Activated naive CD4-positive, alpha-beta T cell treated with anti-CD3 and anti-CD28 coated beads, Interleukin-2, amount 10 ng/mL, durations not matched to agents 5 hours and 36 hours (primary cell): ENCODE data around the gene OGFOD3. TPM values are rescaled to one million over a fixed set of nuclear protein-coding genes. Genes with fewer than 3 reads are reported as not detected.

Experiments
- total RNA-seq, 2 experiments: library from RNA; stranded (reverse); gene quantifications; one replicate each; pipeline ENCODE4 v1.2.3, GENCODE V29; 2021

The OGFOD3 gene, protein sequence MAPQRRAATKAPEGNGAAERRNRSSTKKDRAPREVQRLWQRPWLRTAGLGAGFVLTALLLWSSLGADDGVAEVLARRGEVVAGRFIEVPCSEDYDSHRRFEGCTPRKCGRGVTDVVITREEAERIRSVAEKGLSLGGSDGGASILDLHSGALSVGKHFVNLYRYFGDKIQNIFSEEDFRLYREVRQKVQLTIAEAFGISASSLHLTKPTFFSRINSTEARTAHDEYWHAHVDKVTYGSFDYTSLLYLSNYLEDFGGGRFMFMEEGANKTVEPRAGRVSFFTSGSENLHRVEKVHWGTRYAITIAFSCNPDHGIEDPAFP
- 10 to 100 TPM; 24.5 to 25.6 TPM for total RNA-seq

DNA sequence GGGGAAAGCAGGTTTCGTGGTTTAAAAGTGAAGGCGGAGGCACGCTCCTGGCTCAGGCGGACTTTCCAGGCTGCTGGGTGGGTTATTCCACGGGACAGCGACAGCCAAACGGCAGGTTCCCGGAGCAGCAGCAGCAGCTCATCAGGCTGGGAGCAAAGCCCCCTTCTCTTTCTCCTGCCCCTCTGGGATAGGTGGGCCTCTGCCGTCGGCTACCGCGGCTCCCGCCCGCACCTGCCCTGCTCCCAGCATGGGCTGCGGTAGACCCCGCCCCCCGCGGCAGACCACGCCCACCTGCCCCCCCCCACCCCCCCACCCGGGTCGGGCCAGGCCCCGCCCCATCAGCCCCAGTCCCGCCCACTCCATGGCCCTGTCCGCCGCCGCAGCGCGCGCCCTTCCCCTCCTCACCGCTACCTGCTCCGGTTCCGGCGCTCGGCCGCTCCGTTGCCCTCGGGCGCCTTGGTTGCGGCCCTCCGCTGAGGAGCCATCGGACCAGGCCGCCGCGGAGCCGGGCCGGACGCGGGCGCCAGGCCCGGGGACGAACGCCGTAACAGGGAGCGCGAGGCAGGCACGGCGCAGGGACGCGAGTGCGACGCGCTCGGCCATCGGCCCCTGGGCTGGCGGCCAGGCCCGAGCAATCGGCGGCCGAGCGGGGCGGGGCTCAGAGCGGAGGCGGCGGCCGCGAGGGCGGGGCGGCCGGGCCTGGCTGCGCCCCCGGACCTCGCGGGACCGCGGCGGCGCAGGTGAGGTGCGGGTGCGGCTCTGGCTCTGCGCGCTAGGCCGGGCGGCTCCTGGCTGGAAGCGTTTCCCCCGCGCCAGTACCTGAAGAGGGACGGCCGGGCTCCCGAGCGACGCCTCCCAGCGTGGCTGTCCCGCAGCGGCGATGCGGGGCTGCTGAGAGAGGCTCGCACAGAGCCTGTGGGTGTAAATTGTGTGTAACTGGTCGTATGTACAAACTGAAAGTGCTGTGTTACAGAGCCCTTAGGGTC lies at the start of gene OGFOD3, which contains the start of gene HEXD:
TSS of gene OGFOD3 (minus strand) at position 586 of the 986 bp plus-strand sequence. CDS start at position 485, 101 bp downstream.
TSS of gene HEXD (plus strand) at position 347 of the 986 bp plus-strand sequence. CDS start 1,453 bp downstream, outside the sequence.

DNA sequence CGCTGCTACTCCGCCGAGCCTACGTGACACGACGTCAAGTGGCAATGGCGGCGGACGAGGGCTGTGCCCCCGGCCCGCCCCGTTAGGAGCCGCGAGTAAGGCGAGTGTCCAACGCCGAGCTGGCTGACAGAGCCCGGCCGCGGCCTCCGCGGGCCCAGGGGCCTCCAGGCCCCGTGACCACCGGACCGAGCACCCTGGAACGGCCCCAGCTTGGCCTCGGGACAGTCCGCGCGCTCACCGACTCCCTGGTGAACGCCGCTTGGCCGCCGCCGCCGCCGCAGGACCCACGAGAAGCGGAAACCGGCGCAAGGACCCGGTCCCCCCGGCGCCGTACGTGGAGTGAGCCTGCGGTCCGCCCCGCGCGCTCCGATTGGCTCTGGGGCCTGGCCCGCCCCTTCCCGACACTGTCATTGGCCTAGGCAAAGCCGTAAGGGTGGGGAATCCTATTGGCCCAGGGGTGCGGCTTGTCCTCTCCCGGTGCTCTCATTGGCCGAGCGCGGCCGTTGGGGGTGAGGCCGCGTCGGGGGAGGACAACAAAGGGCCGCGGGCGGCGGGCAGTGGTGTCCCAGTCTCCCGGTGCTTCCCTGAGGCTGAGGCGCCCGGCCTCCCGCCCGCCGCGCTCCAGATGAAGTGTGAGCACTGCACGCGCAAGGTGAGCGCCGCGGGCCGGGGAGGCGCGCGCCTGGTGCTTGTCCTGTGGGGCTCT lies 39.9 kb upstream of the OGFOD3 start, which contains the start of gene NARF:
TSS of gene NARF (plus strand) at position 563 of the 706 bp plus-strand sequence. CDS start at position 626, 63 bp downstream.

GRCh38 chr17:82450357-82451106 lies 32.1 kb upstream of the OGFOD3 start, which contains the start of gene CYBC1:
Gene CYBC1, minus strand, starts transcription at chr17:82450752. Its CDS starts 1,498 bp downstream, at chr17:82449254.

DNA sequence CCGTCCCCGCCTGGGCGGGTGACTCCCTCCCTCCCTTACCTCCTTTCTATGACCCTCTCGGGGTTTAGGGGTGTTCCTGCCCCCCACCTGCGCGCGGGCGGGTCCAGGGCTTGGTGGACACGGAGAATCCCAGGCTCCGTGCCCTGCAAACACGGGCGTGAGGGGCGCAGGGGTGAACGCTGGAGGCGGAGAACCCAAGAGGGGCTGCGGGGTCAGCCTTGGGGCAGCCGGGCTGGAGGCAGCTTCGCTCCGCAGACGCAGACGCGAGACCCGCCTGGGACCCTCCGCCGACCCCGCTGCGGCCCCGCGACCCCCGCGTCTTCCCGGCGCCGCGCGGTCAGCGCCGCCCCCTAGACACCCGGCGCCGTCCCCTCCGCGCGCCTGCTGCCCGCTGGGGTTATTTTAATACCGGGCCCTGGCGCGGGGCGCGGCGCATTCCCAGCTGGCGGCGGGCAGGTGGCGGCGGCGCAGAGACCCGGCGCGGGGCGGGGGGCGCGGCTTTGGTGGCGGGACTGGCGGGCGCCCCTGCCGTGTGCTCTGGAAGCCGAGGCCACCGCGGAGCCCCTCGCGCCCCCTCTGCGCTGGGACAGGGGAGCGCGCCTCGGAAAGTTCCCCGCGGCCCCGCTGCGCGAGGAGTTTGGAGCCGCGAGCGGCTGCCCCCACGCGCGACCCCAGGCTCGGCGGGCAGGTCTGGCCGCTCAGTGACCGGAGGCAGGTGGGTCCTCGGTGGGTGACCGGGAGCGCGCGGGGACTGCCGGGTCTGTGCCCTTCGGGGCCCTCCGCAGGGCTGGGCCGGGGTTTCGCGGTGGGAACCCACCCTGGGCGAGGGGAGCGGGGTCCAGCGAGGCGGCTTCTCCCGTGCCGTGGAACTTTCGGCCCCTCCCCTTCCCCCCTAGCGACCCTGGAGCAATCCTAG lies 46.8 kb downstream of the OGFOD3 start, which contains the start of gene UTS2R:
TSS of gene UTS2R (plus strand) at position 433 of the 916 bp plus-strand sequence. CDS start 2,560 bp downstream, outside the sequence.

DNA sequence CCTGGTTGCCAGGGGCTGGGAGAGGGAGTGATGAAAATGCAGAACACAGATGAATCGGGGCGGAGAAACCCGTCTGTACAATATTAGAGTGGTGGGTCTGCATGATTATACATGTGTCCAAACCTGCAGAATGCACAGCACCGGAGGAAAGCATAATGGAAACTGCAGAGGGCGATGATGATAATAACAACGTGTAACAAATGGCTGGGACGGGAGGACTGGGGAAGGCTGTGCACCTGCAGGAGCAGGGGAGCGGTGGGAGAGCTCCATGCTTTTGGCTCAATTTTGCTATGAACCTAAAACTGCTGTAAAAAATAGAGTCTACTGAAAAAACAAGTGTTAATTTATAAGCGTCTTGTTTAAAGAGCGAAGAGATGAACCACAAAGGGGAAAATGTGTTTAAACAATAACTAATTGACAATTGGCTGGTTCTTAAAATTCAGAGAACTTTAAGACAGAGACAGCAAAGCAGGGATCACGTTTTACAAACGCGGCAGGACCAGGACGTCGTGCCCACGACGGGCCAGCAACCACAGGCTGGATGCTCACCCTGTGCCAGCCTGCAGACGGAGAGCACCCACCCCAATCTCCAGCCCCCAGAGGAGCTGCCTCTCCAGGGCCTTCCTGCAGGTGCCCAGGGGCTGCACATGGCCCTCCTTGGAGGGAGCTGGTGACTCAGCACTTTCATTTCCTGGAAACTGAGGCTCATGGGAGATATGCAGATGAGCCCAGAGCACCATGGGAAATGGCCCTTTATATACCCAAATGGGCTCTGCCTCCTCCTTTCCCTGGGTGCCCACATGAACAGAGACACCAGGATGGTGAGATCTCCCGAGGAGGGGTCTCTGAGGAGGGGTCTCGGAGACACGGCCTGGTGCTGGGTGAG lies 59.7 kb downstream of the OGFOD3 start, which contains the start of gene TEX19:
TSS of gene TEX19 (plus strand) at position 783 of the 886 bp plus-strand sequence. CDS start 2,904 bp downstream, outside the sequence.

Other genes with a start within 250 kb of the OGFOD3 start
- gene CCDC57, start 205.7 kb downstream of the OGFOD3 start, total RNA-seq: 10 to 100 TPM; 67.7 to 72.9 TPM
- gene SLC16A3, start 189.5 kb downstream of the OGFOD3 start, total RNA-seq: 100 to 1,000 TPM; 156 to 157 TPM
- gene CSNK1D, start 144.9 kb downstream of the OGFOD3 start, total RNA-seq: 100 to 1,000 TPM; 116 to 121 TPM
- 100 to 1,000 TPM; 238 to 240 TPM for gene CD7, start 101.0 kb downstream of the OGFOD3 start, total RNA-seq
- gene SECTM1, start 84.8 kb downstream of the OGFOD3 start, total RNA-seq: 1 to 10 TPM; 5.7 to 6.7 TPM
- gene TEX19, start 59.3 kb downstream of the OGFOD3 start, total RNA-seq: not detected
- under 1 TPM in 1 of 2 experiments, not detected in 1; 0.20 TPM for gene UTS2R, start 46.8 kb downstream of the OGFOD3 start, total RNA-seq
- 10 to 100 TPM; 60.7 to 65.6 TPM for gene HEXD, start 239 bp downstream of the OGFOD3 start, total RNA-seq
- gene CYBC1, start 32.2 kb upstream of the OGFOD3 start, total RNA-seq: 100 to 1,000 TPM; 242 to 271 TPM
- gene NARF, start 40.2 kb upstream of the OGFOD3 start, total RNA-seq: 100 to 1,000 TPM; 131 to 136 TPM
- 10 to 100 TPM; 50.9 to 51.6 TPM for gene FOXK2, start 101.1 kb upstream of the OGFOD3 start, total RNA-seq
- gene WDR45B, start 229.9 kb upstream of the OGFOD3 start, total RNA-seq: 10 to 100 TPM; 37.5 to 37.8 TPM